IMR-90 (cell line): ENCODE data around the gene TEP1. TPM values are rescaled to one million over a fixed set of nuclear protein-coding genes. Genes with fewer than 3 reads are reported as not detected.
"Not testable (repeated sequence)": the region's sequence is repeated elsewhere in the genome, so short reads cannot be mapped to it uniquely, and the experiment has no call there.

Experiments used
- ATAC-seq: fragments of 200-7000 bp; cut with Tn5 transposase; 2 replicates; pipeline ENCODE4 v1.9.1; 2020; ENCODE audit warnings: low read depth, mild to moderate bottlenecking, moderate library complexity
- BruUV-seq: library from RNA; stranded (reverse); fragments of 400-500 nt; replicated peaks from 2 replicates; lab custom pipeline; 2021; lab: Mats Ljungman, UMichigan
- CTCF ChIA-PET: fragments of 300-600 bp; formaldehyde crosslinking; extraction: SDS; loops from one replicate; lab custom pipeline; 2021; ENCODE audit warnings: antibody characterized with exemption; lab: Yijun Ruan, JAX
- POLR2A ChIA-PET: fragments of 300-600 bp; sonication (Branson Sonifier 250); formaldehyde crosslinking; loops from one replicate; lab custom pipeline; 2022; ENCODE audit warnings: antibody characterized with exemption; ENCODE audit not compliant: unreplicated experiment; lab: Charles Lee
- DNase-seq: peaks from one replicate; pipeline ENCODE4 v3.0.0; 2013
- H2AFZ ChIP-seq: replicated peaks from 2 replicates; pipeline ENCODE3; 2013; ENCODE audit warnings: low read length, mild to moderate bottlenecking; ENCODE audit not compliant: poor library complexity
- H2AK5ac ChIP-seq: 2 replicates; pipeline ENCODE4 v1.6.1; 2013; ENCODE audit warnings: low read depth, low read length, inconsistent platforms
- H2AK9ac ChIP-seq: replicated peaks from 2 replicates; pipeline ENCODE3; 2013; ENCODE audit warnings: mild to moderate bottlenecking, low read depth, low read length, moderate library complexity; ENCODE audit not compliant: poor library complexity
- H2BK120ac ChIP-seq: 2 replicates; pipeline ENCODE4 v1.6.1; 2013; ENCODE audit warnings: low read depth, low read length, inconsistent platforms
- H2BK15ac ChIP-seq: 3 replicates; pipeline ENCODE4 v1.6.1; 2013; ENCODE audit warnings: low read depth, low read length, inconsistent platforms
- H2BK20ac ChIP-seq: 2 replicates; pipeline ENCODE4 v1.6.1; 2013; ENCODE audit warnings: low read depth, mild to moderate bottlenecking, inconsistent platforms, low read length, moderate library complexity
- H2BK5ac ChIP-seq: 2 replicates; pipeline ENCODE4 v1.6.1; 2013; ENCODE audit warnings: mild to moderate bottlenecking, low read depth, low read length, inconsistent platforms; ENCODE audit not compliant: poor library complexity, severe bottlenecking
- H3K14ac ChIP-seq: replicated peaks from 2 replicates; pipeline ENCODE4 v1.6.1; 2013; ENCODE audit warnings: low read depth, low read length, inconsistent platforms
- H3K18ac ChIP-seq: 2 replicates; pipeline ENCODE4 v1.6.1; 2013; ENCODE audit warnings: low read depth, low read length, control low read depth
- H3K23ac ChIP-seq: 2 replicates; pipeline ENCODE4 v1.6.1; 2013; ENCODE audit warnings: low read depth, low read length, inconsistent platforms
- H3K27ac ChIP-seq: 2 replicates; pipeline ENCODE4 v1.5.1; 2013; ENCODE audit warnings: mild to moderate bottlenecking, control low read depth, low read length; ENCODE audit not compliant: insufficient read depth
- H3K27me3 ChIP-seq: 2 replicates; pipeline ENCODE4 v1.6.1; 2013; ENCODE audit warnings: low read length; ENCODE audit not compliant: control insufficient read depth, insufficient read depth
- H3K36me3 ChIP-seq: 2 replicates; pipeline ENCODE4 v1.6.1; 2013; ENCODE audit warnings: low read length, mixed read lengths; ENCODE audit not compliant: control insufficient read depth, insufficient read depth
- H3K4ac ChIP-seq: 2 replicates; pipeline ENCODE4 v1.6.1; 2013; ENCODE audit warnings: low read depth, low read length, inconsistent platforms
- H3K4me1 ChIP-seq: 2 replicates; pipeline ENCODE4 v1.6.1; 2013; ENCODE audit warnings: low read length, mixed read lengths; ENCODE audit not compliant: control insufficient read depth, insufficient read depth
- H3K4me2 ChIP-seq: 2 replicates; pipeline ENCODE4 v1.6.1; 2013; ENCODE audit warnings: low read depth, mild to moderate bottlenecking, control low read depth, low read length, moderate library complexity
- H3K4me3 ChIP-seq: 2 replicates; pipeline ENCODE4 v1.5.1; 2013; ENCODE audit warnings: low read depth, mild to moderate bottlenecking, control low read depth, low read length, moderate library complexity; ENCODE audit not compliant: insufficient read depth
- H3K56ac ChIP-seq: 2 replicates; pipeline ENCODE4 v1.6.1; 2013; ENCODE audit warnings: low read length, inconsistent platforms; ENCODE audit not compliant: insufficient read depth; ENCODE audit errors: extremely low read depth
- H3K79me1 ChIP-seq, 2 experiments: 2 replicates each; pipeline ENCODE4 v1.6.1; 2013; ENCODE audit warnings: low read length in 2 of 2, inconsistent platforms in 1 of 2, low read depth in 1 of 2
- H3K9ac ChIP-seq: 2 replicates; pipeline ENCODE4 v1.6.1; 2013; ENCODE audit warnings: low read depth, low read length, control low read depth
- H3K9me1 ChIP-seq: 2 replicates; pipeline ENCODE4 v1.6.1; 2013; ENCODE audit warnings: low read length, inconsistent platforms; ENCODE audit not compliant: insufficient read depth
- H3K9me3 ChIP-seq: 2 replicates; pipeline ENCODE4 v1.6.1; 2013; ENCODE audit warnings: low read length; ENCODE audit not compliant: control insufficient read depth, insufficient read depth
- H4K20me1 ChIP-seq: 2 replicates; pipeline ENCODE4 v1.6.1; 2013; ENCODE audit warnings: low read length, inconsistent platforms; ENCODE audit not compliant: insufficient read depth
- H4K5ac ChIP-seq: 2 replicates; pipeline ENCODE4 v1.6.1; 2013; ENCODE audit warnings: mild to moderate bottlenecking, low read depth, low read length, control low read depth
- H4K8ac ChIP-seq, 2 experiments: 2 replicates each; pipeline ENCODE4 v1.6.1; 2013; ENCODE audit warnings: low read depth in 2 of 2, low read length in 2 of 2, control low read depth in 1 of 2, inconsistent platforms in 1 of 2
- H4K91ac ChIP-seq: 2 replicates; pipeline ENCODE4 v1.6.1; 2013; ENCODE audit warnings: low read depth, low read length, inconsistent platforms; ENCODE audit not compliant: insufficient read depth
- WGBS, 2 experiments: methylation state at CpG; one replicate each; pipeline versions ENCODE4 v1.1.5 to v1.1.7; 2013; ENCODE audit warnings: missing lambda C conversion rate in 2 of 2; ENCODE audit not compliant: insufficient read length in 1 of 2; ENCODE audit errors: extremely low coverage in 2 of 2; 5-methylcytosine and 5-hydroxymethylcytosine counted together
- dilution Hi-C: fragments of 300-500 bp; cut with HindIII; formaldehyde crosslinking; loops from one replicate; pipeline ENCODE4 v1.14.3; 2018; ENCODE audit warnings: low sequenced_read_pairs; ENCODE audit not compliant: unreplicated experiment
- in situ Hi-C: fragments of 300-500 bp; cut with MboI; formaldehyde crosslinking; loops from 3 replicates; pipeline ENCODE4 v1.14.3; 2019; ENCODE audit warnings: low sequenced_read_pairs, inconsistent platforms, mixed read lengths
- intact Hi-C: fragments of 100-400 bp; cut with micrococcal nuclease; formaldehyde crosslinking; loops from 2 replicates; pipeline ENCODE4 v1.10.0; 2022
- polyA plus RNA-seq, 3 experiments: library from polyadenylated mRNA; depleted of rRNA; stranded (reverse); fragments of >200 nt; gene quantifications; 2 replicates each; pipeline ENCODE4 v1.2.3, GENCODE V29; 2012; ENCODE audit warnings: low replicate concordance in 1 of 3
- total RNA-seq: library from RNA; depleted of rRNA; stranded (reverse); fragments of >200 nt; gene quantifications from 2 replicates; pipeline ENCODE4 v1.2.3, GENCODE V29; 2012

Gene TEP1
- total and polyA plus RNA-seq, 2 of the 4 experiments (the other 2 are of a cell fraction): 10.7 to 12.4 TPM

- H3K79me1 ChIP-seq, in situ Hi-C loops, H3K27ac ChIP-seq, H4K5ac ChIP-seq, H3K9me3 ChIP-seq, H3K9ac ChIP-seq, H4K91ac ChIP-seq, H2BK20ac ChIP-seq, BruUV-seq, H3K4ac ChIP-seq, H3K9me1 ChIP-seq, H3K18ac ChIP-seq, H3K14ac ChIP-seq, H4K20me1 ChIP-seq, H2BK5ac ChIP-seq, H3K56ac ChIP-seq, H2AFZ ChIP-seq, H2BK15ac ChIP-seq, POLR2A ChIA-PET, H2AK5ac ChIP-seq, CTCF ChIA-PET, H4K8ac ChIP-seq, H3K4me1 ChIP-seq, dilution Hi-C loops, H2BK120ac ChIP-seq, H3K4me2 ChIP-seq, DNase-seq, ATAC-seq, H3K23ac ChIP-seq, H2AK9ac ChIP-seq, H3K4me3 ChIP-seq, H3K27me3 ChIP-seq: not testable (repeated sequence)
- 100% methylated on average over 1 of the region's 4 CpGs; no CpG with 5 or more reads in 1 of the 2 experiments for WGBS, 2 experiments
- peaks cover 23% of the 10 kb centered on the region for H3K36me3 ChIP-seq
- intact Hi-C loops: loop anchor here (10.0 kb wide), 1 partner anchor 79 kb away; no protein-coding TSS in a partner anchor
These were observed 30.3 kb upstream of the TEP1 start for GRCh38 chr14:20443650-20444049.
